Stimulated activated CD4-positive, alpha-beta T cell treated with anti-CD3 and anti-CD28 coated beads, Interleukin-1b, Interleukin-23, amount 100 ng/mL, for 1 hour (primary cell): ENCODE measurements around the gene TMEM231.
A peak's percentile ranks its signal among the peaks of the same experiment; 100 is the strongest.
"Not testable (repeated sequence)": the region's sequence is repeated elsewhere in the genome, so short reads cannot be mapped to it uniquely, and the experiment has no call there.

Experiments used
- DNase-seq, 2 donors: peaks; one replicate each; pipeline ENCODE4 v3.0.0-alpha.2; 2020; ENCODE audit warnings: low read depth in 2 of 2

The TMEM231 gene

DNA sequence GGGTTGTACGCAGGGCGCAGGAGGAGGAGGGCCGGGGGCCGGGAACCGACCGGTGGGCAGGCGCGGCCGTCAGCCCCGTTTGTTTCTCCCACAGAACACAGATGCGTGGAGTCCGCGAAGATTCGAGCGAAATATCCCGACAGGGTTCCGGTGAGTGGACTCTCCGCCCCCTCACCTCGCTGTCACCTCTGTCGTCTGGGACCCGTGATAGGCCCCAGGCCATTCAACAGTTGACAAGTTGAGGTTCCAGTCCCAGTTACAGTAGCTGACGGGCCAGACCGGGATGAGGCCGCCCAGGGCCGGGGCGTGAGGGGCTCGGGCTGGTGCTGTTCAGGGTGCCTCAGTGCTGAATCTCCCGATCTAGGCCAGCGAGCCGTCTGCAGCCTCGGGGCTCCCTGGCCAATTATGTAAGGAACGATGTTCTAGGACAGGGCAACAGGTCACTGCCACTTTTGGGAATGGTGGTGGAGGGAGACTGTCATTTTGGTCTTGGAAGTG is 10.8 kb upstream of the TMEM231 start:
- DNase-seq, result no peak

DNA sequence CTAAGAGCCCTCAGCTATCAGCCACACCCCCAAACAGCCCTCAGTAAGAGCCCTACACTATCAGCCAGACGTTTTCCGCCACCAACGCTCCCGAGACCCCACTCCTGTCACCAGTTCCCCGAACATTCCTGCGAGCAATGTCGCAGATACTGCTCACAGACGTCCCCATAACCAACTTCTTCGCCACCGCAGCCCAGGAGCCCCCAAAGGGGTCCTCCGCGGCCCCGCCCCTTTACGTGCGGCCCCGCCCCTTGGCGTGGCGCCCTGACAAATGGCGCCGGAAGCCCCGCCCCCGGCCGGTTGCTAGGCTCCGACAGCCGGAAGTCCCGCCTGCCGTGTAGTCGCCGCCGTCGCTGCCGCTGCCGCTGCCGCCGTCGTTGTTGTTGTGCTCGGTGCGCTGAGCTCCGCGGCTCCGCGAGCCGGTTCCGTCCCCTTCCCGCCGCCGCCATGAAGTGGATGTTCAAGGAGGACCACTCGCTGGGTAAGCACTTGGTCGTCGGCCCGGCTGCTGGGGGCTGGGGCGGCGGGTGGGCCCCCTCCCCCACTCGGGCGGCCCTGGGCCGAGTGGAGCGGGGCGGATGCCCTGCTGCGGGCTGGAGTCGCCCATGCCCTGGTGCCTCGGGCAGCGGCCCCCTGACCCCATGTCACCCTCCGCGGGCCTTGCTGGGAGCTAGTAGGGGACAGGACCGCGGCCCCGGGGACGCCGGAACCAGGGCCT is 10.1 kb upstream of the TMEM231 start, which contains the start of gene GABARAPL2:
GABARAPL2 (plus strand) TSS at position 340 of the 718 bp plus-strand sequence; CDS start at position 448, 108 bp downstream.
- peak; percentile 79 to 90 for DNase-seq

DNA sequence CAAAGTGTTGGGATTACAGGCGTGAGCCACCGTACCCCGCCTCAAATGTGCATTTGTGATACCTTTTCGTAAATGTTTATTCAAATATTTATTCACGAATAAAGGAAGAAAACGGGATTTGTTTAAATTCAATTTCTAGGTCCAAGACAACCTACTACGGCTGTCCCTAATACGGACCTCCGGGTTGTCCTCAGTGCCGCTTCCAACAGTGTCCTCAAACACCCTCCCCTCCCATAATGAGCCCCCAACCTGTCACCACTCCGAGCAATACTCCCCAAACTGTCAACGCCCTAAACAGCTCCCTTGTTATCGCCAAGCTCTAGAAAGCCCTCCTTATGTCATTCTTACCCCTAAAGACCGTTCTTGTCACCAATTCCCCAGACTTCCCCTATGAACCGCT is 9.6 kb upstream of the TMEM231 start:
- DNase-seq, result no peak

DNA sequence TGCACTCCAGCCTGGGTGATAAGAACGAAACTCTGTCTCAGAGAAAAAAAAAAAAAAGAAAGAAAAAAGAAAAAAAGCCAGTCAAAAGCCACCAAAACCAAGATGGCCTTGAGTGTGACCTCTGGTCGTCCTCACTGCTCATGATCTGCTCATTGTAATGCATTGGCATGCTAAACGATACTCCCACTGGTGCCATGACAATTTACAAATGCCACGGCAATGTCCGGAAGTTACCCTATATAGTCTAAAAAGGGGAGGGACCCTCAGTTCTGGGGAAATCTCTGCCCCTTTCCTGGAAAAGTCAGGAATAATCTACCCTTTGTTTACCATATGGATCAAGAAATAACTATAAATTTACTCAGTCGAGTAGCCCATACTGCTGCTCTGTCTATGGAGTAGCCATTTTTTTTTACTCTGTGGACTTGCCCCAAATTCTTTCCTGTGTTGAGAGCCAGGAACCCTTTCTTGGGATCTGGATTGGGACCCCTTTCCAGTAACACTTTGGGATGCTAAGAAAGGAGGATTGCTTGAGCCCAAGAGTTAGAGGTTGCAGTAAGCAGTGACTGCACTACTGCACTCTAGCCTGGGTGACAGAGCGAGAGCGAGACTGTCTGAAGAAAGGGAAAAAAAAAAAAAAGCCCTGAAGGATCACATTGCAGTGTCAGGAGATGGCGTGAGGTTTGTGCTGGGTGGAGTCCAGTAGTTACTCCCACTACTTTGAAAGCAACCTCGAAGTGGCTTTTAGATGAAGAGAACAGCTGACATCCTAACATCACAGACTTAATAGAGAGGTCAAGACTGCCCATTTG is 3.7 kb upstream of the TMEM231 start:
- DNase-seq, result no peak

DNA sequence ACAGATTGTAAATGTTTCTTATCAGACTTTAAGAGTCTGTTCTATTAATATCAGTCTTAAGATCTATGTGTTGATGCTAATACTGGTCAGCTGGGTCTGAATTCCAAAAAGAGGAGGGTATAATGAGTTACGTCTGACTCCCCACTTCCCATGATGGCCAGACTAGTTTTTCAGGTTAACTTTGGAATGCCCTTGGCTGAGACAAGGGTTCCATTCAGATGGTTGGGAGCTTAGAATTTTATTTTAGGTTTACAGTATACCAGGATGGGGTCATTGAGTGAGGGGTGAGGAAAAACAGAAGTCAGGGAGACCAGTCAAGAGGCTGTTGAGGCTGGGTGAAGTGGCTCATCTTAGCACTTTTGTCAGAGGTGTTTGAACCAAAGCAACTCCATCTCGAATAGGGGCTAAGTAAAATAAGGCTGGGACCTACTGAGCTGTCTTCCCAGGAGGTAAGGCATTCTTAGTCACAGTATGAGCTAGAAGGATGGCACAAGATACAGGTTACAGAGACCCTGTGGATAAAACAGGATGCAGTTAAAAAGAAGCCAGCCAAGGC is 2.9 kb upstream of the TMEM231 start:
- DNase-seq, result no peak

DNA sequence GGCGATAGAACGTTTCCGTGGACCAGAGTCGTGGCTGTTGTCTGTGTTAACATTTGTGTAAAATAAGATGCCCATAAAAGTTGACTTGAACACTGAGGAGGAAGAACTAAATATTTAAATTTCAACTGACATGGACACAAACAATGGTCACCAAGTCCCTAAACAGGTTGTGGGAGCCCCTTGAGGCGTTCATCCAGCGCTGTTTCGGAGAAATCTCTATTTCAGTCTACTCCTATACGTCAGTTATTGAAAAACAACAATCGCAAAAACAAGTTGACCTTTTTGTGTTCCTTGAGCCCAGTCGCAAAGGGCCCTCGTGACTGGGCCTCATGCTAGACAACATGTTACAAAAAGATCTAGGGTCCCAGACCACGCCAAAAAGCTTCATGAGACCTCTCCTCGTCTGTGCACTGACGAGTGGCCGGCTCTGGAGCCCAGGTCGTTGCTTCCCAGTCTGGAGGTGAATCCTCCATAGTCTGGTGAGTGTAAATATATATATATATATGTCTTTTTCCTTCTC is 439 bp upstream of the TMEM231 start:
- no peak for DNase-seq

DNA sequence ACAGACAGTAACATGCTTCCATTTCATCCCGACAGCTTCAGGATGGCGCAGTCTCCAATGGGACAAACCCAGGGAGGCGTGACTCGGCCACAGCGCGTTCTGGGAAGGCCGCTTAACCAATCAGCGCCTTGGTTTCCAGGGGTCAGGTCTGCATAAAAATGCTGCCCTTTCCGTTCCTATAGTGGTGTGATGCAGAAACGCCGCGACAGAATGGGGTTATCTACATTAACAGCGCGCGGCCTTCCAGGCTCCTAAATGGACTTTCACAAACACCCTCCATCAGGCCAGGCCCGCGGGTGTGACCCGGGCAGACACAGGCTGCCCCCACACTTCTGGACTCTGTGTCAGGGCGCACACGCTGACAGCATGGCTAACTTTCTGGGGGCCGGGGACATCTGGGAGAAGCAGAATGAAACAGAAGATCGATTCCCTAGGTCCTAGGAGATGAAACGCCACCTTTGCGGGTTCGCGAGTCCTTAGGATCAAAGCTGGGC is 792 bp downstream of the TMEM231 start:
- no peak for DNase-seq

DNA sequence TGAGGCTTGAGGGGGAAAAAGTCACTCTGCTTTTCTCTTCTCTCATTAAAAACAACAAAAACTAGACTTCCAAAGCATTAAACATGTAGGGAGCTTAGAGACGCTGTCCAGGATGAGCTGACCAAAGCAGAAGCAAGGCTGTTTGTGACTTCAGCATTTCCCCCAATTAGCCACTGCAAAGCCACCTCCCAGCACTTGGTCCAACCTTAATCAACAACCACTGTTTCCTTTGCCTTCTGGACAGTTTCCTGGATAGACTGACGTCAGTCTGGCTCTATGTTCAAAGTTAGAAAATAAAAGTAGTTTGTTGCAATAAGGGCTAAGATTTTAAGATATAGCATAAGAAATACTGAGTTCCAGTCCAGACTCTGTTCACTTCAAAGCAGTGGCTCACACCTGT is 3.1 kb downstream of the TMEM231 start:
- DNase-seq, result no peak

DNA sequence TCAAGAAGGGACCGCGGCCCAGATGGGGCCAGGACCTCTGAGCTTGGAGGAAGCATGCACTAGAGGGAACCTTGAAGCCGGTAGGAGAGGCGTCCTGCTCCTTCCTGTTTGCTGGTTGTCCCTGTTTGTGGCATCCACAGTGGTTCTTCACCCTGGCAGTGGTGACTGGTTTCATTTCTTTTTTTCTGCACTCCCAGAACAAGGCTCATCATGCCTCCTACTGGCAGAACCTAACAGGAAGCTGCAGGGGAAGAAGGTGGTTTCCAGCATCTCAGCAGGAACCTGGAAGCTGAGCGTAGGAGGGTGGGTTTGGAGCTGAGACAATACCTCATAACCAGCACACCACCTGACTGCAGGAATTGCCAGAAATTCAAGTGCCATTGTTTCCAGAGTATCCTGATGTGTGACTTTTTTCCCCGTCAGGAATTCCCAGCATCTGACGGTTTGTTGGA is 5.8 kb downstream of the TMEM231 start:
- DNase-seq, result no peak

DNA sequence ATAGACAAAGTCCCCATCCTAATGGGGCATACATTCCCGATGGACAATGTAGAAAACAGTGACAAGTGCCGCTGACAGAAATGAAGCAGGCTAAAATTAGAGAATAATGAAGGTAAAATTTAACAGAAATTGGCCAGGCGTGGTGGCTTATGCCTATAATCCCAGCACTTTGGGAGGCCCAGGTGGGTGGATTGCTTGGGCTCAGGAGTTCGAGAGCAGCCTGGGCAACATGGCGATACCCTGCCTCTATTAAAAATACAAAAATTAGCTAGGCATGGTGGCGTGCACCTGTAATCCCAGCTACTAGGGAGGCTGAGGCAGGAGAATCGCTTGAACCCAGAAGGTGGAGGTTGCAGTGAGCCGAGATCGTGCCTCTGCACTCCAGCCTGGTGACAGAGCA is 7.6 kb downstream of the TMEM231 start:
- not testable (repeated sequence) for DNase-seq

DNA sequence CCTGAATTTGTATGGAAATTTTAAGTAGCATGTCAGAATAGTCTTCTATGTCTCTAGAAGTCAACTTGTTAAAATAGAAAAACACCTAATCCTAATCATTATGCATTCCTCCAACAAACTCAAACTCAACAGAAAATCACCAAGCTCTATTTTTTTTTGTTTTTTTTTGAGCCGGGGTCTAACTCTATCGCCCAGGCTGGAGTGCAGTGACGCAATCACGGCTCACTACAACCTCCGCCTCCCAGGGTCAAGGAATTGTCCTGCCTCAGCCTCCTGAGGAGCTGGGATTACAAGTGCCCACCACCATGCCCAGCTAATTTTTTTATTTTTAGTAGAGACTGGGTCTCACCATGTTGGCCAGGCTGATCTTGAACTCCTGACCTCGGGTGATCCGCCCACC is 9.8 kb downstream of the TMEM231 start:
- DNase-seq, result no peak

DNA sequence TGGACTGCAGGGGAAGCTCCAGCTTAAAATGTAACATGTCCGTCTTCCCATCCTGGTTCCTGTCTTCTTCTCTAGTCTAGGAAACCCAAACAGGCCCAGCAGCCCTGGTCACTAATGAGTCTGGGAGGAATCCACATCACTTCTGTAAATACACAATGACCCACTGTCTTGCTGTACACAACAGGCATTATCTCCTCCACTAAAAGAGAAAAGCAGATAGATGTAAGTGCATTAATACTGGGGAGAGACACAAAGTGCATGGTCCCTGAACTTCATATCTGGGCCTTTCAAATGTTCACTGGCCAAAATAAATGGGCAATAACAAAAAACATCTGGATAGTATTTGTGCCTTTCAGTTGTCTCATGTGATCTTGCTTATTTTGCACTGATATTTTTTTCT is 10.2 kb downstream of the TMEM231 start:
- DNase-seq, result not testable (repeated sequence)

DNA sequence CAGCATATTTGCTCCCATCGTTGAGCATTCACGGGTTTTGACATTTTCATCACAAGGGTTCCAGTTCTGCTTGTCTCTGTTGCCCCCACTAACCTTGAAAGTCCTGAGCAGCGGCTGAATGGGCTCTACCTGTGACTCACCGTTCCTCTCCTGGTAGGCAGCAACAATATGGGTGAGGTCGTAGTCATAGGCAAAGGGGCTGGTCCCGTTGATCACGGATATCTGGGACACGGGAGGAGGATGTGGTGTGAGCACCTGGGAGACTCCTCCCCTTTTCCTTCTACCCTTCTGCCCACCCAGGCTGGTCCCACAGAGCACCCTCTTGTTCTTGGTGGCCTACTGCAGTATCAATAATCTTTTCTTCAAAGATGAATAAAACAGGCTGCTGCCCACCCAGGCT is 13.6 kb downstream of the TMEM231 start:
- DNase-seq, result not testable (repeated sequence)

DNA sequence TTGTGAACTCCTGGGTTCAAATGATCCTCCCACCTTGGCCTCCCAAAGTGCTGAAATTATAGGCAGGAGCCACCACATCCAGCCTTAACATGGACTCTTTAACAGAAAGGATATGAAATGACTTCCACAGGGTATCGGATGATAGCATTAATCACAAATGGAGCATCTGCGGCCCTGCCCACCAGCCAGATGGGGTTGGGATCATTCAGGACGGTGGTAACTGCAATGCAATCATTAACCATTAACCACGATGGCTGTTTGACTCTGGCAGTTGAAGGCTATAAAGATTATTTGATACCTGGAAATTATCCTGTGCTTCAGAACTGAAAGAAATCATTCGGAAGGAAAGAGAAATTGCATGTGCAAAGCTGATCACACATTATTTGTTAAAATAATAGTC is 14.8 kb downstream of the TMEM231 start:
- no peak for DNase-seq

DNA sequence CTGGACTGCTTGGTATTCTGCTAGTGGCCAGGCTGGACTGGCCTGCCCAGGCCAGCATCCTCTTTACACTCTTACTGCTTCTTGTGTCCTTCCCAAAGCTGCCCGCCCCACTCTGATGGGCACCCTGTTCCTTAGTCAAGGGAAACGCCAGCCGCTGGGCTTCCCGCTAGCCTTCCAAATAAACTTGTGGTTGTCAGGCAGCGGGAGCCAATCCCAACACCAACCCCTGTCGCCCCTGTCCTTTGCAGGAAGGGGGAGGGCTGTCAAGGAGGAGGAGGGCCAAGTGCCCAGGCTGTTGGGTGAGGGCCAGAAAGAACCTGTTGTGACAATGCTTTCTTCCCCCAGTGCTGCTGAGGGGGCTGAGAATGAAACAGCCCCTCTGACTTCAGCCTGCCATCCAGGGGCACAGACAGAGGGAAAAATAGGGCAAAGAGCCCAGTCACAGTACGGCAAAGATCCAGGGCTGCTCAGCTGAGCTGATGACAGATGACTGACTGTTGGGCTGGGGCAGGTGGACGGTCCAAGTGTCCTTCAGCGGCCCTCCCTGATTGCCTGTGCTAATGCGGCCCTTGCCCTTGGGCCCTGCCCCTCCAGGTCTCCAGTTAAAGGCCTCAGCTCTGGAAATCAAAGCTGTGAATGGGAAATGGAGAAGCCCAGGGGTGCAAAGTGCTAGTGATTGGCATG is 17.0 kb downstream of the TMEM231 start:
- DNase-seq, result not testable (repeated sequence)

DNA sequence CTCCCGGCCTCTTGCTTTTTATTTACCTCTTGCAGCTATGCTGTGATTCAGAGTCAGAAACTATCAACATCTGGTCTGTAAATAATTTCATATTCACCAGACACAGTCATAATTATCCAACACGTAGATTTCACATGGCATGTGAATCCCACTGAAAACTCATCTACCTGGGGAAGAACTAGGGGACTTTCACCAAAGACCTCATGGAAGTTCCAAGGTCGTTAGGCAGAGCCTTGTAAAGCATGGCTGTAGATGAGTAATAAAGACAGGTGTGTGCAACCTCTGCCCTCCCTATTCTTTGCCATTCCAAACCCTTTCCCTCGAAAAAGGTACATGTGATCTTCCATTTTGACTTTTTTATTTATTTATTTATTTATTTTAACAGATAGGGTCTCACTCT is 18.3 kb downstream of the TMEM231 start:
- no peak for DNase-seq

DNA sequence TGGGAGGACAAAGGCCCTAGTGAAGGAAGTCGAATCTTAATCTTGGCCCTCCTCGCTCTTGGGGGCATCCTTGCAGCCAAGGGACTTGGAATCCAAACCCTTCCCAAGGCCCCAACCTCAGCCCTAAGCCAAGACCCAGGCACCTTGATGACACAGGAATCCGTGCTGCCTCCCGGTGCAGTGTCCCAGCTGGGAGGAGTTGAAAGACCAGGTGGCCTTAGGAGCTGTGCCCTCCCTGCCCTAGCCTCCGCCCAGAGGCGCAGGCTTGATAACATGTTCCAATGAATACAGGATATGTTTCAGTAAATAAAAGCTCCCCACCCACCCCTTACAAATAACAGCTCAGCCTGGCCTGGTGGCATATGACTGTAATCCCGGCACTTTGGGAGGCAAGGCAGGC is 20.2 kb downstream of the TMEM231 start, which contains the start of gene CHST5:
CHST5 (minus strand) TSS at position 208 of the 400 bp plus-strand sequence. CDS start 5,724 bp downstream, outside the sequence.
- no peak for DNase-seq

DNA sequence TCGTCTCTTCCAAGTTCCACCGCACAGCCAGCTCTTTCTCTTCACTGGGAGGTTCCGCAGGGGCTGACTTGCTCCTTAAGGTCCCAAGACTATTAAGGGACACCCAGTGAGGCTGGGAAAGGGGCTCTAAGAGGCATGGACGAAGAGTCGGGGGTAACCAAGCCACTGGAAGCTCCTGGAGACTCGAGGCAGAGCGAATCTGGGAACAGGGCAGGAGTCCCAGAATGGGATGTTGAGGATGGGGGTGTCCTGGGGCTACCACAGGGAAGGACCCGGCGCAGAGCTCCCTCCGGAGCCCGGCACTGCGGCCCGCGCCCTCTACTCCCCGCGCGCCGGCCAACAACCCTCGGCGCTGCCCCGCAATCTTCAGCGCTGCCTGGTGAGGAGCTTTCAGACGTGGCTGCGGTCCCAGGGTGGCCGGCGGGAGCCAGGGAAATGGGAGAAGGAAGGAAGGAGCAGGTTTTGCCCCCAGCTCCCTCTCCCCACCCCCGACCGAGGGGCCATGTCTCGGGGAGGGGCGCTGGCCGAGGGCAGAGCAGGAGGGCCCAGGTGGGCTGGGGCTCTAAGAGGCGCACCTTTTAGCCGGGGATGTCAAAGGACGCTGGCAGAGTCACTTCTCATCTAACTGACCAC is 20.7 kb downstream of the TMEM231 start:
- DNase-seq, result no peak

DNA sequence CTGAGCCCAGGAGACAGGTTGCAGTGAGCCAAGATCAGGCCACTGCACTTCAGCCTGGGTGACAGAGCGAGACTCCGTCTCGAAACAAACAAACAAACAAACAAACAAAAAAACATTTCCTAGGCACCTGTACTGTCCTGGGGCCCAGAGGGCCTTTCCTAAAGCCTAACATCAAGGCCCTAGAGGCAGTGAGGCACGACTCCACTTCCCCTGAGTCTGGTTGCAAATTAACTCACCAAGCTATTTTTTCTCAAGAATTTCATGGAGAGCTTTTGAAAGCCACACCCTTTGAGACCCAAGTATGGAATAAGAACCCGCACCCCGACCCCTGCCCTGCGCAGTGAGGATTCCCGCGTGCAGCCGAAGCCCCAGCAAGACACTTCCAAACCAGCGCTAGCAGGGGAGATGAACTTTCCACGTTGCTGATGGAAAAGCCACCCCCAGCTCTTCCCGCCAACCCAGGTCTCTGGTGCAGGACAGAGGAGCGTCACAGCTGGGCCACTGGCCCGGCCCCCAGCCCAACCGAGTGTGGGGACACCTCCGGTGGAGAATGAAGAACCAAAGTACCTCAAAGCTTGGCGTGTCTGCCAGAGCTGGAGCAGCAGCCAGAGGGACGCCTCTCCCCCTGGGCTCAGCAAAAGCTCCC is 21.4 kb downstream of the TMEM231 start:
- DNase-seq, result no peak

DNA sequence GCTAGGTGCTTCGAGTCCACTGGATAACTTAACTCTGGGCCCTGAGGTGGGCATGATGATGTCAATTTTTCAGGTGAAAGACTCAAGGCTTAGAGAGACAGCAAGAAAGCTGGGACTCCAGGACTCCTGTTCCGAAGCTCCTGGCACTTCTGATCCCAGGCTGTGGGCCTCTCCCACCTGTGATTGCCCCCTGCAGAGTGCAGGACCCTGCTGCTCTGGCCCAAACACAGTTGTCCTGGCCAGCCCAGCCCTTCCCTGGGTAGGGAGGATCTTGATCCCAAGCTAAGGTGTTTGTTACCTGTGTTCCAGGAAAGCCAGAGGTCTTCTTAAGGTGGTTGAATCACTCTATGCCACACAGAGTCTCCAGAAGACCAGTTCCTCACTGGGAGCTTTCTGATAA is 23.3 kb downstream of the TMEM231 start:
- DNase-seq, result no peak
